CD4-positive, alpha-beta T cell treated with Interleukin-15 for 4 hours (primary cell): ENCODE data around the gene SLCO4A1.
"Not testable (repeated sequence)": the region's sequence is repeated elsewhere in the genome, so short reads cannot be mapped to it uniquely, and the experiment has no call there.

Source experiments
- DNase-seq: peaks from one replicate; pipeline ENCODE4 v3.0.0-alpha.2; 2020; ENCODE audit warnings: low spot score

SLCO4A1 gene

DNA sequence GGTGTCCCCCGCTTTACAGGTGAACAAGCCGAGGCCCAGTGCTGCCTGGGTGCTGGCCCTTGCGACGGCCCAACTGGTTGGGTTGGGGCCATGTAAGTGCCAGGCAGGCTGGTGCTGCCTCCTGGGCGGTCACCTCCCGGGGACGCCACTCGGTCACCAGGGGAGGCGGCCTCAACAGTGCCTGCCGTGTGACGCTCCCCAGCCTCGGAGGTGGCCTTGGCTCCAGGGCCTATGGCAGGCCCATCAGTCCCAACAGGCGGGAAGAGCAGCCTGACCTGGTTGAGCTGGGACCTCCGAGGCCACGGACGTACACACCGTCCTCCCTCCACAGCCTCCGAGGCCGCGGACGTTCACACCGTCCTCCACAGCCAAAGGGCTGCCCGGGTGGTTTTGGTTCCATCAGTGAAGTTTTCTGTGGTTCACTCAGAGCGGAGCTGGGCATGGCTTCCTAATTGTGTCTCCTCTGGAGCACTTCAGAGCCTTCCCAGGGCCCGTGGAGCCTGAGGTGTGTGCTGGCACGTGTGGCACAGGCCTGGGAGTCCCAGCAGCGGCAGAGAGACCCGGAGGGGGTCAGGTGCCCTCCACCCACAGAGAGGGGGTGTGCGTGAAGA lies 19.3 kb upstream of the SLCO4A1 start:
- no peak for DNase-seq

DNA sequence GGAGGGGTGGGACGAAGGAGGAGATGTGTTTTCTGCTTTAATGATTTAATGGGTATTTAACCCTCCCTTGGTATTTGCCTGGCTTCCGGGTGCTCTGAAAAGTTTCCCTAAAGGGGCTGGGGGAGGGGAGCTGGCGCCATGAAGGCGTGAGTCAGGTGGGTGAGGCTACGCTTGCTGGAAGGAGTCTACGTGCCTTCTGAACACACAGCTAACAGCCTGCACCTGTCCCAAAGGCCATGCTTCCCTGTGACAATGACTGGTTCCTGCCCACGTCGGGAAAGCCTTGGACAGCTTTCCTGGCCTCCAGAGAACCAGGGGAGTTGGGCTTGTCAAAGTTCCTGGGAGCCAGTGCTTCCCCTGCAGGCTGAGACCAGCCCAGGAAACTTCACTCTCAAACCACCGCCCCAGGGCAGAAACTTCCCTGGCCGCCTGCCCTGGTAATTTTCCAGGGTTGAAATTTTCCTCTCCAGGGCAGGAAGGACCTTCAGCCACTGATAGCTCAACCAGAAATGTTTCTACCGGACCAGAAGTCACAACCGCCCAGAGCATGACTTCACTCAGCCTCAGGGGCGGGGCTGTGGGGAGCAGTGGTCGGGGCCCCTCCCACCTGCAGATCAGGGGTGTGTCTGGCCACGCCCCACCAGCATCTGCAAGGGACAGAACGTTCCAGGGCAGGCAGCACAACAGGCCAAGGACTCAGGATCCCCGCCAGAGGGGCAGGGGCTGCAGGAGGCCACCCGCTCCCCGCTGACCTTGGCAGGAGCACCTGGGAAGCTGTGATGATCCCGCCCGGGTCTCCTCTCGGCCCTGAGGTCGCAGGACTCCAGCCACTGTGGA lies 18.6 kb upstream of the SLCO4A1 start:
- peak; percentile 80 for DNase-seq

DNA sequence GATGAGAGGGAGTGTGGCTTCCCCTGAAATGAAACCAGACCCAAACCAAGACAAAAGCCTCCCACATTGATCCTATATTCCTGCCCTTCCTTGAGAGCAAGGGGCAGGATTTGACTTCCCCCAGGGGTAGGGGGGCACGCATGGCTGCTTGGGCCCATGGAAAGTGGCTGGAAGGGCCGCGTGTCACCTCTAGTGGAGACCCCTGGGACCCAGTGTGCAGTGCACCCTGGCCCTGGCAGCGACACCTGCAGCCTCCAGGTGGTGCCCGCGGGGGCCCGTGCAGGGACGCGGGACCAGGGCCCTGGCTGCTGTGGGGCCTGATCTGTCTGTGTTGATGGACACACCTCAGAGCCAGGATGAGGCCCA lies 18.0 kb upstream of the SLCO4A1 start:
- no peak for DNase-seq

DNA sequence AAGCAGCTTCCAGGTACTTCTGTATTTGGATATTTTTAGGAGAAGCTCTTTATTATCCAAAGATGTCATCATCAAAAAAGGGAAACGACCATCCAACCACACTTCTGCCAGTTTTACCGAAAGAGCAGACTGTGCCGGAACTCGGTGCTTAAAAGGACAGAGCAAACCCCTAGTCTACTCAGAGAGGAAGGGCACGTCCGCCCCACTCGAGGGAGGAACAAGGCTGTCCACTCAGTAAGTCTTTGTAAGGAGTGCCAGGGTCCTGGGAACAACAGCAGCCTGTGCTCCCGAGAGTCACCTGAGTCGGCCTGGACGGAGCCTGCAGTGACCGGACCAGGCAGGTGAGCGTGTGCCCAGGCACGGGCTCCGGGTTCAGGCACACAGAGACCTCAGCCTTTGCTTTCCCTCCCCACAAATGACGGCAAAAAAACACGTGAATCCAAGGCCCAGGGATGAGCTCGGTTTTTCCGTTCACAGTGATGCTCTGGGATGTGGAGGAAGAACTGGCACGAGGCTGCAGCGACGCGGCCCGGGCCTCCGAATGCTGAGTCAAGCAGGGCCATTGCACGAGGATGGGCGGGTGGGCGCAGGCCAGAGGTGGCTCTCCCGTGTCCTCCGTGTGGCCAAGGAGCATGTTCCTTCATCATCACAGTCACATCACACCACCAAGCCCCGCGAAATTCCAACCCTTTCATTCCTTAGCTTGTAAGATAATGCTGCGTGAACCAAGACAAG lies 17.4 kb upstream of the SLCO4A1 start:
- DNase-seq, result no peak

DNA sequence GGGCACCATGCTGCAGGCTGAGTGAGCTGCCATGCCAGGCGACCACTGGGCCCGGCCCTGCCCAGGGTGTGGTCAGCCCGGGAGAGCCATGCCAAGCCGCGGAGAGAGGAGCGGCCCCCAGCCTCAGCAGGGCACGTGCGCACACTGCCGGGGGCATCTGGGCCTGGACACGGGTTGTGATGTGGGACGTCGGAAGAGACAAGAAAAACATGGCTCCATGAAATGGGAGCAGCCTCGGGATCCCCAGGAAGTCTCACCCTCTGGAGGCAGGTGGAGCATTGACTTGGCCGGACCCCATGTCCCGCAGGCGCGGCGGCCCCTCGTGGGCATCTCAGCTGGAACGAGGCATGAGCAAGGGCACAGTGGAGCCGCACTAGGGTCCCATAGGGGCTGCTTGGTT lies 16.8 kb upstream of the SLCO4A1 start:
- no peak for DNase-seq

DNA sequence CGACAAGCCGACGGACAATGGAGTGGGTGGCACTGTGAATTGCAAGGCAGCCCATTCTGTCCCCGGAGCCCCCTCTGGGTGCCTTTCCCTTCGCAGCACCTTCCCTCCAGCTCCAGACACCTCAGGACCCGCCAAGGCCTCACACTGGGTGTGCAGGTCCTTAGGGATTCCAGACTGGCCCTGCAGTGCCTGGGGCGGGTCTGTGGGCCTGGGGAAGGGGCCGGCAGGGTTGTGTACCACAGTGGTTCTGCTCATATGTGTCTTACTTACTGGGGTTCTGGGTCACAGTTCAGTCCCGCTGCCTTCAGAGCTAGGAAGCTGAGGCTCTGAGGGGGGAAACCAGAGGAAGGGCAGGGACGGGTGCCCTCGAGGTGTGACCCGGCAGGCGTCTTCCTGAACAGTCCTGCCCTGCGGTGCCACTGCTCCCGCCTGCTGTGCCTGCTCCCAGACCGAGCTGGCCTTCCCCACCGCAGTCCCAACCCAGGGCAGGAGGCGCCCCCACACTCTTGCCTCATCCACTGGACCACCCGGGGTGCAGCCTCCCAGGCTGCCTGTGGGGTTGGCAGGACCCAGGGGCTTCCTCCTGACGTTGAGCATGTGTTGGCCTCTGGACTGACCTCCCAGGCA lies 16.3 kb upstream of the SLCO4A1 start:
- no peak for DNase-seq

DNA sequence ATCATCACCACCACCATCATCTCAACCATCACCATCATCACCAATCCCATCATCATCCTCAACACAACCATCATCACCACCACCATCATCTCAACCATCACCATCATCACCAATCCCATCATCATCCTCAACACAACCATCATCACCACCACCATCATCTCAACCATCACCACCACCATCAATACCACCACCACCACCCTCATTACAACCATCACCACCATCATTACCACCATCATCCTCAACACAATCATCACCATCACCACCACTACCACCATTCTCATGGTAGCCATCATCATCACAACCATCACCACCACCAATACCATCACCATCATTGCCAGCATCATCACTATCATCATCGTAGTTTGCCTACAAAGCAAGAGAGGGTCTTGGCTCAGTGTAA lies 14.9 kb upstream of the SLCO4A1 start:
- not testable (repeated sequence) for DNase-seq

DNA sequence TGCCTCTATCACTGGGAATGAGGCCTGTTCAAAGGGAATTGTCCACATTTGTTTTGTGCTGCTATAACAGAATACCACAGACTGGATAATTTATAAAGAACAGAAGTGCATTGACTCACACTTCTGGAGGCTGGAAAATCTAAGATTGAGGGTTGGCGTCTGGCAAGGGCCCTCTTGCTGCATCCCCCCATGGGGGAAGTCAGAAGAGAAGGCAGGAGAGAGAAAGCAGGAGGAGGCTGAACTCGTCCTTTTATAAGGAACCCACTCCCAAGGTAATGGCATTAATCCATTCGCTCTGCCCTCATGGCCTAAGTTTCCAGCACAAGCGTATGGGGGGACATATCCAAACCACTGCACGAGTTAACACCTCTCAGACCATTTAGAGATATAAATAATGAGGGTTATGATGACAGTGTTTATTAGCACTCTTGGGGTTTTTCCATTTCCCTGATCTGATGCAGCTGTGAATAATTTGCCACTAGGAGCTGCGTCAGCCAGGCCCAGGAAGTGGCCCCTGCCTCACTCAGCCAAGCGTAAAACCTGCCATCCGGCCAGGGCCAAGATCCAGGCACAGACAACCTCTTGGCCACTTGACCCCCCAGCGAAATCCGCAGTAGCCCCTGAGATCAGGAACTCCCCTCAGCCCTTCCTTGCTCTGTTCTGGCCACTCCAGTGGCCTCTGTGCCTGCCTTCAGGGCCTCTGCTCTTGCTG lies 14.2 kb upstream of the SLCO4A1 start:
- DNase-seq, result no peak

DNA sequence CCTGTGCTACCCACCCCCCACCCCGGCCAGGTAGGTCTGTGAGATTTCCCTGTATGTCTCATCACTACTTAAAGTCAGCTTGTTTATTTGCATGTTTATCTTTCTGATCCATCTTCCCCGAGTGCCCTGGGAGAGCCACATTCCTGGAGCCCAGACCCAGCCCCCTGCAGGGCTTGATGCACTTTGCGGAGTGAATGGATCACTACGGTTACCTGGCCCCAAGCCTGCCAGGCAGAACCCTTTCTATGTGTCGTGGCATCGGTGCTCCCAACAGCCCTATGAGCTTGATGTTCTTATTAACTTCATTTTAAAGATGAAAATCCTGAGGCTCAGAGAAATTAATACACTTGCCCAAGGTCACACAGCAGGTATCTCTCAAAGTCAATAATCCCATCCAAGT lies 13.6 kb upstream of the SLCO4A1 start:
- DNase-seq, result no peak

DNA sequence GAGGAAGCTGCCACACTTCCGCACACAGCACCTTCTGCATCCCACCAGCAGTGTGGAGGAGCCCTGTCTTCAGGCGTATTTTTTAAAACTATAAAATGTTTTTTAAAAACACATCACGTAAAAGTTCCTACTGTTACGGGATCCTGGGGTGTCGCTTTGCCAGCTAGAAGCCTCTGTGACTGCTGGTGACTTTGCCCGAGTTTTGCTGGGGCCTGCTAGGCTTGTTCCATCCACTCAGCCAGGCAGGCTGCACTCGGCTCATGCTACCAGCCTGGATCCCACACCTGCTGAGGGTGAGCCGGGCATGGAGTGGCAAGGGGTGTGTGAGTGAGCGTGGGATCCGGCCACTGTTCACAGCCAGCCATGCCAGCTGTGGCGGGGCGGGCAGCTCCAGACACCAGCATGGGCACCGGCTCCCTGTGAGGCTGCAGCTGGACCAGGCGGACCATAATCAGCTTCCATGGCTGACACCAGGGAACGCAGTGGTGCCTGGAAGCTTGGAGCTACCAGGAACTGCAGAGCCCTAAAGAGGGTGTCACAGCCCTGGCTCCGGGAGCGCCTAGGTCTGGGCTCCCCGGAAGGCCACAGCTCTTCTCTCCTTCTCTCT lies 12.3 kb upstream of the SLCO4A1 start:
- no peak for DNase-seq

DNA sequence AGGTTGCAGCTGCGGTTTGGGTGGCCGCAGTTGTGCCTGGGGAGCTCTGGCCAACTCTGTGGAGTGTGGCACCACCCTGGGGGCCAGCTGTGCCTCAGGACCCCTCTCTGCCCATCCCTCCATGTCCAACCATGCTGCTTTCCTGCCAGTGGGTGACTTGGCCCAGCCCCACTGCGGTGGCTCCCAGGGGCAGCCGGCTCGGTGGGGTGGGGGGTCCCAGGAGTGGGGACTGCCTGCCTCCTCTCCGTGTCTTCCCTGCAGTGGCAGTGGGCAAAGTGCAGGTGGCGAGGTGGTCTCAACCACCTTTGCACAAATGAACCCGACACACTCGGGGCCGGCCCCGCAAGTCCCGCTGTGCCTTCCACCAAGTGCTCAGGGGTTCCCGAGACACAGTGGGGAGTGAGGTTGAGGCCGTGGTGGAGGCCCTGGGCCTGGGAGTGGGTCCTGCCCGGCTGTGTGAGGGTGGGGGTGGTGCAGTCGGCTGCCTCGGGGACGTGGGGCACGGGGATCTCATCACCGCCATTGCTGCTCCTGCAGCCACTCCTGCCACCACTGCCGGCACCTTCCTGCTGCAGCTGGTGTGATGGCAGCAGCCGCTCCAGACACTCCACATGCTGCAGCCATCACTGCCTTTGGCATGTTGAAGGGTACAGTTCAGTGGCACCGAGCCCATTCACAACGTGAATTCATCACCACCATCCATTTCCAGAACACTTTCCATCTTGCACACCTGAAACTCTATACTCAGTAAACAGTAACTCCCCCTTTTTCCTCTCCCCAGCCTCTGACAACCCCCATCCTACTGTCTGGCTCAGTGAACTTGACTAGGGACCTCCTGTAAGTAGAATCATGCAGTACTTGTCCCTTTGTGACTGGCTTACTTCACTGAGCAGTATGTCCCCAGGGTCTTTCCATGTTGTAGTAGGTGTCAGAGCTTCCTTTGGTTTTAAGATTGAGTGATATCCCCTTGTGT lies 10.7 kb upstream of the SLCO4A1 start:
- no peak for DNase-seq

DNA sequence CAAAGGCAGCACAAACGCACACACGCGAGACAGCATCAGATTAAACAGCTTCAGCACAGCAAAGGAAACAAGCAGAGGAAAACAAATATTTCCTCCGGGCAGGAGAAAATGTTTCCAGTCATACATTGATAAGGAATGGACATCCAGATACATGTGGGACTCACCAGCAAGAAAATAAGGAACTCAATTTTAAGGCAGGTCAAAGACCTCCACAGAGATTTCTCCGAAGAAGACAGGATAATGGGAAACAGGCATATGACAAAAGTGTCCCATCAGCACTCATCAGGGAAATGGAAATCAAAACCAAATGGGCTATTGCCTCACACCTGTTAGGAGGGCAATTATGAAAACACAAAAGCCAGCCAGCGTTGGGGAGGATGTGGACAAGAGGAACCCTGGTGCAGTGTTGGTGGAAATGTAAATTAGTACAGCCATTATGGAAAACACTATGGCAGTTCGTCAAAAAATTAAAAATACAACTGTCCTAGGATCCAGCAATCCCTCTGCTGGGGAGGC lies 9.7 kb upstream of the SLCO4A1 start:
- DNase-seq, result no peak

DNA sequence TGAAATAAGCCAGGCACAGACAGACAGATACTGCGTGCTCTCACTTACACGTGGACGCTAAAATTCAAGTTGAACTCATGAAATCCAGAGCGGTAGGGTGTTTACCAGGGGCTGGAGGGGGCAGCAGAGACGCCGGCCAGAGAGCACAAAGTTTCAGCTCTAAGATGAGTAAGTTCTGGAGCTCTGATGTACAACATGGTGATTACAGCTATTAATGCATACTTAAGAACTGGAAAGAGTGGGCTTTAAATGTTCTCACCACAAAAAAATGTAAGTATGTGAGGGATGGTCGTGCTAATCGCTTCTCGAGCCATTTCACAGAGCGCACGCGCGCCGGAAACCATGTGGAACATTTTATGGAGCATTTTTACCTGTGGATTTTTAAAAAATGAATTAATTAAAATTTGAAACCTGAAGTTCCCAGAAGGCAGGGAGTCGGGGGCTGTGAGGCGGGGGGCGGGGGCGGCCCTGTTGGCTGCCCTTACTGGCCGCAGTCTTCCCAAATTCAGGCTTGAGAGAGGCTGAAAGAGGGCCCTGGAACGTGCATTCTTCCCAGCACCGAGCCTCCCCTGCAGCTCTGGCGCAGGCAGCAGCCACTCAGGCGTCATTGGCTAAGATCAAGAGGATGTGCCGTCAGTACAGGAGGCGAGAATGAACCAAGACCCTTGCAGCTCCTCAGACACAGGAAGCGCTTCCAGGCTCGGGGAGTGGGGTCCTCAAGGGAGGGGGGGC lies 8.5 kb upstream of the SLCO4A1 start:
- DNase-seq, result no peak

DNA sequence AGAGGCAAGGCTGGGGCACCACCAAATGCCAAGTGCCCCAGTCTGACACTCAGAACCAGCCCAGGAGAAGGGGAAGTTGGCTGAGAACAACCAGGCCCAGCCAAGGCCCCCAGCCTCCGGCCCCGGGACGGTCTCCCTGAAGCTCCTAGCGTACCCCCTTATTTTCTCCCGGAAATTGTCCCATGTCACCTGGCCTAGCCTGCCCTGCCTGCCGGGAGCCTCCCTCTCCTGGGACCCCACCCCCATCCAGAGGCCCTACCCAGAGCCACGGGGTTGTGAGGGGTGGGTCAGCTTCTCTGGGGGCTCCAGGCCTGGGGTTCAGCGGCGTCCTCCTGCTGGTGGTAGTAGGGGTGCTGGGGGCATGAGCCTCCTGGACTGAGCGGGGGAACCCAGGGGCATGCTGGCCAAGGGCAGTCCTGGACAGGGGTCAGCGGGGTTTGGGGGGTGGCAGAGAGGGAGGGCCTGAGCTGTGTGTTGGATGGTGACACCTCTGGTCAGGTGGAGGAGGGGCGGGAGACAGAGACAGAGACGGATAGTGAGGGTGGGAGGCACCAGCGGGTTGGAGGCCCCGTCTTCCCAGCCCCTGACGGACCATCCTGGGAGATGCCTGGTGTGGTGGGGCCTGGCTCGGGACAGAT lies 7.9 kb upstream of the SLCO4A1 start:
- DNase-seq, result no peak

DNA sequence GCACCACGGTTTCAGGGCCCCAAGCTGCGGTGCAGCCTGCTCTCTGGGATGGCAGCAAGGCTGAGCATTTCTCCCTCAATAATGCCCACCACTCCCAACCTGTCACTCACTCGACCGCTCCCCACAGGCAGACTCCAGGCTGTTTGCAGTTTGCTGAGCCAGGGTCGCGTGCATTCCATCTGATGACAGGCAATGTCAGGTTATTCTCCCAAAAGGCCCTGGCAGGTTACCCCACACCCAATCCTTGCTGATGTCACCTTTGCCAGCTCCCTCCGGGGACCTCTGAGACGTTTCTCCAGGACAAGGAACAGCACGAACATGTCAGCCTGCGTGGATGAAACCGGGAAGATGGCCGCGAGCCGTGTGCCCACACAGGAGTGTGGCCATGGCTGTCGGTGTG lies 7.1 kb upstream of the SLCO4A1 start:
- no peak for DNase-seq

DNA sequence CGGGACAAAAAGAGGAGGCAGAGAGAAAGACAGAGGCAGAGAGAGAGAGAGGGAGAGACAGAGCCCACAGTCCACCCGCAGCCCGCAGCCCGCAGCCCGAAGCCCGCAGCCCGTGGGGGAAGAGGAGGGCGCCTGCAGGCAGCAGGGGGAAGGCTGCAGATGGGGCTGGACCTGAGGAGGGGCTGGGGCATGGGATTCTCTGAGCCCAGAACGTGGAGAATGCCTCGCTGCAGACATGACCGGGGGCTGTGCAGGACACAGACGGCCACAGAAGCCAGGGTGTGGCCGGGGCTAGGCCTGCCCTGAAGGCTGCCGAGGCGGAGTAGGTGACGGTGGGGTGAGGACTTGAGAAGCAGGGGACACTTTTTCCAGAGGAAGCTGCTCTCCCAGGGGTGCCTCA lies 6.5 kb upstream of the SLCO4A1 start:
- DNase-seq, result no peak

DNA sequence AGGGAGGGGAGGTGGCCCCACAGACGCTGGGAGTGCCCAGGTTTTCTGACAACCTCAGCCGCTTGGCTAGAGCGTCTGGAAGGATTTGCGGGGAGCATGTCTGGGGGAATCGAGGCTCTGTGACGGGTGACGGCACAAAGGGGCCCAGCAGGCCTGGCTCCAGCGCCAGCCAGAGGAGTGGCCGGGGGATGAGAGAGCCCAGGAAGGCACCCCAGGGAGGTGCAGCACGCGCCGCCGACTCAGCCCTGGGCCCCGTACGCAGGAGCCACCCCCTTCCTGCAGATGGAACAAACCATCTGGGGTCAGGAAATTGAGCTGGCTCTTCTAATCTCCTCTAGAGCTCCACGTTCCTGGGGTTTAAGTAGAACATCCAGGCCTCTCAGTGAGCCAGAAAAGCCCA lies 5.9 kb upstream of the SLCO4A1 start:
- DNase-seq, result no peak

DNA sequence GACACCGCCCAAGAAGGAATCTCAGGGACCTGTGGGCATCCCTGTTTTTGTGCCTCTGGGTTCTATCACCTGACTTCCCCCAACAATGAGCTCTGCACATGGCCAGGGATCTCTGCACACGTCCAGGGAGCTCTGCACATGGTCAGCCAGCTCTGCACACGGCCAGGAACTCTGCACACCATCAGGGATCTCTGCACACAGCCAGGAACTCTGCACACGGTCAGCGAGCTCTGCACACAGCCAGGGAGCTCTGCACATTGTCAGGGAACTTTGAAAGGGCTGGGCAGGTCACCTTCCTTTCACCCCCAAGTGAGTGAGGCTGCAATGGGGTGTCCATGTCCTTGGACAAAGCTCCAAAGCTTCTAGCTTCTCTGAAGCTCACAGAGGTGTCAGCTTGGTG lies 5.2 kb upstream of the SLCO4A1 start:
- DNase-seq, result no peak

DNA sequence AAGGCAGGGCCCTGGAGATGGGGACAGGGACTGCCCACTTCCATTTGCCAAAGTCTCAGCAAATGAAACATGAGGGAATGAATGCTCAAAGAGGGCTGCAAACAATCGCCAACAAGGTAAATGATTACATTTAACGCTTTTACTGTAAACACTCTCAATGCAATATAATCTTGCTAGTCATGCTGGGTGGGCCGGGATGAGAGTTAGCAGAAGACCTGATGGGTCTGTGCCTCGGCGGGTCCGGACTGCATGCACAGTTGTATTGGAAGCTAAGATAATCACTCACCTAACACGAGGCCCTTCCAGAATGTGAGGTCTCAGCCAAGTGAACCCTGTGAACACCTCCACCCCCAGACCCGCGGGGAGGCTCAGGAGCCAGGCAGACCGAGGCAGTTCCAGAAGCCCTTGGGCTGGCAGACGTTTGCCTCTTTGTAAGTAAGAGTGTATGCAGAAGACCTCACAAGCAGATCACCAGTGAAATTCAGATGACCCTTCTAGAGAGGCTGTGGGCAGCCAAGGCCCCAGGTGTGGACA lies 4.7 kb upstream of the SLCO4A1 start:
- no peak for DNase-seq
